GM21737 (cell line): ENCODE measurements around the gene ATP6V0C.
"Not testable (repeated sequence)": the region's sequence is repeated elsewhere in the genome, so short reads cannot be mapped to it uniquely, and the experiment has no call there.

Experiments used
- ATAC-seq: cut with Tn5 transposase; IDR thresholded peaks from one replicate; pipeline ENCODE4 v1.9.1; 2021; ENCODE audit warnings: mild to moderate bottlenecking, moderate library complexity; ENCODE audit not compliant: unreplicated experiment

ATP6V0C gene

GRCh38 chr16:2474877-2475412, 38.8 kb upstream of the ATP6V0C start, which contains the start of gene TBC1D24:
Gene TBC1D24 (plus strand): TSS chr16:2475127. CDS start chr16:2496149, 21,022 bp downstream.
- ATAC-seq: peak; percentile 51

GRCh38 chr16:2475413-2476344, 38.1 kb upstream of the ATP6V0C start:
- ATAC-seq: peak; percentile 10

- ATAC-seq: no peak
Measured at GRCh38 chr16:2476345-2476720, 37.4 kb upstream of the ATP6V0C start.

- no peak for ATAC-seq
Measured at GRCh38 chr16:2476741-2477140, 37.0 kb upstream of the ATP6V0C start.

DNA sequence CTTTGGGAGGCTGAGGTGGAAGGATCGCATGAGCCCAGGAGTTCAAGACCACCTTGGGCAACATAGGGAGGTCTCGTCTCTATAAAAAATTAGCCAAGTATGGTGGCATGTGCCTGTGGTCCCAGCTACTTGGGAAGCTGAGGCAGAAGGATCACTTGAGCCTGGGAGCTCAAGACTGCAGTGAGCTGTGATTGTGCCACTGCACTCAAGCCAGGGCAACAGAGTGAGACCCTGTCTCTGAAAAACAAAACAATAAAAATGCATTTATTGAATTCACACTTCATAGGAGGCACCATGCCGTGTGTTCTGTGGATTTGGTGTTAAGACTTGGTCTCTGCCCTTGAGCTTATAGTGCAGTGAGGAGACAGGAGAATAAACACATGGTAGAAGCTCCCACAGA, 36.4 kb upstream of the ATP6V0C start:
- ATAC-seq: no peak

DNA sequence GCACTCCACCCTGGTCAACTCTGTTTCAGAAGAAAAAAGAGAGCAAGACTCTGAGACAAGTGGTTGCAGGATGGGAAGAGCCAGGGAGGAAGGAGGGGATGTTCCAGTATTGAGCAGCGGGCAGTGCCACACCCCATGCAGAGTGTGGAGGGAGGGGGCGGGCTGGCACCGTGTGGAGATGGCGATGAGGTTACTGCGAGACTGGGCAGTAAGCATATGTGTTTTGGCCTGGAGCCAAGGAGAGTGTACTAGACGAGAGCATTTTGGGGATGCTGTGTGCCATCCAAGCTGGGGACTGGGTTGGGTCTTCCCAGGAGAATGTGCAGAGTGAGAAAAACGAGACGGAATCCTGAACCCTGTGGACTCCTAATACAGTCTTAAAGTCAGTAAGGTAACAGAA, 35.5 kb upstream of the ATP6V0C start:
- no peak for ATAC-seq

DNA sequence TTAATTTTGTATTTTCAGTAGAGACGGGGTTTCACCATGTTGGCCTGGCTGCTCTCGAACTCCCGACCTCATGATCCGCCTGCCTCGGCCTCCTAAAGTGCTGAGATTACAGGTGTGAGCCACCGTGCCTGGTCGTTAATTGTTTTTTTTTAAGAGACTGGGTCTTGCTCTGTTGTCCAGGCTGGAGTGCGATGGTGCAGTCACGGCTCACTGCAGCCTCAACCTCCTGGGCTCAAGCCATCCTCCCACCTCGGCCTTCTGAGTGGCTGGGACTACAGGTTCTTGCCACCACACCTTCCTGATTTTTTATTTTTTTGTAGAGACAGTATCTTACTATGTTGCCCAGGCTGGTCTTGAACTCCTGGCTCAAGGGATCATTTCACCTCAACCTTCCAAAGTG, 33.8 kb upstream of the ATP6V0C start:
- ATAC-seq: not testable (repeated sequence)

GRCh38 chr16:2480948-2481347, 32.8 kb upstream of the ATP6V0C start:
- no peak for ATAC-seq

DNA sequence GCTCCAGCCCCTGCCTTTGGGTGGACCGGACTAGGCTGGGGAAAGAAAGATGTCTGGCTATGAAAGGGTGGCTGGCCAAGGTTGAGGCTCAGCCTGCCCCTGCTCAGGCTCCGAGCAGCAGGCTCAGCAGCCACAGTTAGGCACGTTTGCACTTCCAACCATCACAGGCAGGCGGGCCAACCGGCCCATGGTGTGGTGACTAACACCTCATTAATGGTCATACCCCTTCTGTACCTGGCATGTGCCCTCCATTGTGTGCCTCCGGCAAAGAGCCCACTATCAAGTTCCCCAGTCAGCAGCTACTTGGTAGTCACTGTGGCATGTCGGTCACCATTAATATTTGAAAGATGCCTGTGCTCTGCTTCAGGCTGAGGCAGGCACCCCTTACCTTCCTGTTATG, 32.1 kb upstream of the ATP6V0C start:
- ATAC-seq: no peak

GRCh38 chr16:2482249-2482648, 31.5 kb upstream of the ATP6V0C start:
- ATAC-seq: no peak

DNA sequence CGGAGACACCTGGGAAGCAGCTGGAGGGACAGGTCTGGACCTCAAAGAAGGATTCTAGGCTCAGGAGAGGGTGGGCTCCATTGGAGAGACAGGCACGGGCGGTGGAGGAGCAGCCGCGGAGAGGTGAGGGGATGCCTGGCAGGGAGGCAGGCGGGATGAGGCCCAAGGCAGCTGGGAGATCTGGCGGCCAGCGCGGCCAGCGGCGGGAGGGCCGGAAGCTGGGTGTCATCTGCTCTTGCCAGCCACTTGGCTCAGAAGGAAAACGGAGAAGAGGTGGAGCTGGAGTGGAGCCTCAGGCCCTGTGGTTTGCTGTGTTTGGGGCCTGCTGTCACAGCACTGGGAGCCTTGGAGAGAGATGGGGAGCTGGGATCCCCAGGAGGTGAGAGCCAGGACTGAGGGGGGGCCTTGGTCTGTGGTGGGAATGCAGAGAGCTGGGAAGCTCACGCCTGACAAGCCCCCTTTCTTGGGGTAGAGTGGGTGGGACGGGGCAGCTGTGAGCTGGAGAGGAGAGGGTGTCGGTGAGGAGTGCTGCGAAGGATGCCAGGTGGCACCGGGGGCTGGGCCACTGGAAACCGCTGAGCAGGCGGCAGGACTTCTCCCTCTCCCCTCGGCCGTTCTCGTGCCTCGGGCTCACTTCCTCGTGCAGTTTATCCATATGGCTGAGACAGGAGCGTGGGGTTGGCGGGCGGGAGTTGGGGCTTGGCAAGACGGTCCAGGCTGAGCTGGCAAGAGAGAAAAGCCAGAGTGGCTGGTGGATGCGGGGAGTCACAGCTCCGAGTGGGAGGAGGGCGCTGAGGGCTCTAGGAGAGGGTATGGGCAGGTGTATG, 30.8 kb upstream of the ATP6V0C start:
- ATAC-seq: no peak

GRCh38 chr16:2483939-2484897, 29.5 kb upstream of the ATP6V0C start:
- no peak for ATAC-seq

GRCh38 chr16:2484898-2485508, 28.7 kb upstream of the ATP6V0C start:
- no peak for ATAC-seq

DNA sequence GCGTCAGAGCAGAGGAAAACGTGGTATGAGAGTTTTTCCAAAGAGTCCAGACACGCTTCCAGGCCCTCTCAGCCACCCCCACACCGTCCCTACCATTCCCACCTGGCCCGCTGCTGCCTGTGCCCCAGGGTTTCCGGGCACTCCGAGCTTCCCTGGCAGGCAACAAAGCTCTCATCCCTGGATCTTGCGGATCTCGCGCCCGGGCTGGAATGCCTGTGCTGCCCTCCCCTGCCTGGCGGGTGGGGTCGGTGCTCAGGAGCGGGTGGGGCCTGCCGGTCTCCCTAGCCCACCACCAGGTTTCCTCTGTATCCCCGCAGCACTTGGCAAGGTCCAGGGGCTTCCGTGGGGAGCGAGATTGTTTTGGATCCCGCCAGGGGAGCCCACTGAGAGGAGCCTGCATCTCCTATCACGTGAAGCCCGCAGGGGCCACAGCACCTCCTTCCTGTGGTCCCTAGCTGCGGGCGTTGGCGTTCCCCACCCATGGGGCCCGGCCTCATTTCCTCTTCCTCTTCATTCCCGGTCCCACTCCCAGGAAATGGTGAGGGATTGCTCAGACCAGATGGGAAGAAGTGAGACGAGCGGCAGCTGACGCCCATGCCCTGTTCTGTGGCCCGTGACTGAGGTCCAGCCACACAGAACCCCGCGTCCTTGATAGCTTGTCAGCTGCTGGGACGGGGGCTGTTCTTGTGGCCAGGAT, 27.8 kb upstream of the ATP6V0C start:
- ATAC-seq: no peak

DNA sequence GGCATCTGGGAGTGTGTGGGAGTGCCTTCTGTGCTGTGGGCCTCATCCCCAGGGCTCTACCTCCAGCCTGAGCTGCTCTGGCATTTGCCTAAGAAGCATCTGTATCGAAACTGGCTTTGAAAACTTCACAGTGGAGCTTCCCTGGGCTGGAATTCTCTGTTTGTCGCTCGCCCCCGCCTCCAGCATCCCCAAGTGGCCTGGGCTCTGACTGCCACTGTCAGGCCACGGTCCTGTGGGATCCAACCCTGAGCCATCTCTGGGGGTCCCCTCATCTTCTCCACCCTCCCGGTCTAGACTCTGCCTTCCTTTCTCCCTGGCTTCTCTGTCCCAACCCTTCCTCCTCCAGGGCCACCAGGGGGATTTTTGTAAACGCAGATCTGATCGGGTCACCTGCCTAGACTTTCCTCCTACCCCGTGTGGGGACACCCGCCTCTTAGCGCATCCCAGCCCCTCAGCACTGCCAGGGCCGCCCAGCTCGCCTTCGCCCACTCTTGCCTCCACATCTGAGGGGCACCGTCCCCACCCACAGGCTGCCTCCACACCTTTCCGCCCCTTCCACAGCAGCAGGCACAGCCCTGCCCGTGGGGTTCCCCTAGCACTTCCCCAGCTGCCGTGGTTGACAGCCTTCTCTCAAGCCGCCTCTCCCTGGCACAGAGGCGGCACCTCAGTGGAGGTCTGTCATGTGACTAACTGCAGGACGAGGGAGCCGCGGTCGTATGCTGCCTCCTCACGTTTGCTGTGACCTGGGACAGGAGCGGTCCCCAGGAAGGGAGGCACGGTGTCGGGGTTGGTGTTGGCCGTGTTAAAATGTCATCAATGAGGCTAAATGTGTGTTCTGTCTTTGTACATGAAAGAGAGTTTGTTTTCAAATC, 26.9 kb upstream of the ATP6V0C start:
- peak; percentile 58 for ATAC-seq

GRCh38 chr16:2487517-2487842, 26.3 kb upstream of the ATP6V0C start:
- ATAC-seq: no peak

- ATAC-seq: no peak
Measured at GRCh38 chr16:2487903-2488531, 25.7 kb upstream of the ATP6V0C start.

DNA sequence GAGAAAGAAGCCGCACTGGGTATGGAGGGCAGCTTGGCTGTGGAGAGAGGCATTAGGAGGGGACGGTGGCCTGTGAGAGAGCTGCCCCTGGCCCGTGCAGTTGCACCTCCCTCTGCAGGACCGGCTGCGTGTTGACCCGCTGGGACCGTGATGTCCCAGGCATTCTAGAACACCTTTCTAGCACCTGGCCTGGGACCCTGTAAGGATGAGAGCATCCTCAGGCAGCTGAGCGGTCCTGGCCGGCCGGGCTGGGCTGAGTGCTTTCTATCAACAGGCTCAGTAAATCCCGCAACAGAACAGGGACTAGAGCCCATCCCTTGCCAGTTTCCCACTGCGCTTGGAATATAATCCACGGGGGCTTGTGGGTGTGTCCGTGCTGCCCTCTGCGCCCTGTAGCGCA, 24.2 kb upstream of the ATP6V0C start:
- ATAC-seq: no peak
